HepG2 (cell line): ENCODE measurements around the gene SMYD5. TPM values are rescaled to one million over a fixed set of nuclear protein-coding genes. Genes with fewer than 3 reads are reported as not detected.
A peak's percentile ranks its signal among the peaks of the same experiment; 100 is the strongest.

Source experiments
- ATAC-seq: fragments of 200-7000 bp; cut with Tn5 transposase; 3 replicates; pipeline ENCODE4 v1.9.1; 2020; ENCODE audit warnings: mild to moderate bottlenecking, moderate library complexity
- BruUV-seq: library from RNA; stranded (reverse); fragments of 400-500 nt; replicated peaks from 2 replicates; lab custom pipeline; 2021; lab: Mats Ljungman, UMichigan
- CTCF ChIA-PET: fragments of 300-600 bp; formaldehyde crosslinking; extraction: SDS; loops from one replicate; lab custom pipeline; 2021; ENCODE audit warnings: low total read pairs, inconsistent platforms, low intra/inter-chr PET ratio; lab: Yijun Ruan, JAX
- POLR2A ChIA-PET: fragments of 350-600 bp; sonication (Branson Sonifier 250); formaldehyde crosslinking; loops from one replicate; lab custom pipeline; 2020; ENCODE audit warnings: antibody characterized with exemption, inconsistent platforms; lab: Yijun Ruan, JAX
- DNase-seq: peaks from one replicate; pipeline ENCODE4 v3.0.0-alpha.2; 2015; ENCODE audit warnings: low spot score
- FAIRE-seq: peaks from 3 replicates; lab custom pipeline; 2011; peaks lifted over from hg19 to GRCh38; lab: Jason Lieb, UNC
- H2AFZ ChIP-seq: one replicate; pipeline ENCODE4 v1.6.1; 2011; ENCODE audit warnings: low read length, inconsistent platforms
- H3K27ac ChIP-seq: fragments of 300-600 bp; 3 replicates; pipeline ENCODE4 v1.8.0; 2011; ENCODE audit warnings: mixed run types, mild to moderate bottlenecking, mixed read lengths, low read length, inconsistent platforms; ENCODE audit not compliant: insufficient read depth; ENCODE audit errors: extremely low read length
- H3K27me3 ChIP-seq, 2 experiments: fragments of 200-600 bp in 1 of 2; 2 replicates in 1 of 2; 3 replicates in 1 of 2; pipeline versions ENCODE4 v1.6.0 to v1.8.0; 2011; ENCODE audit warnings: low read length in 2 of 2, mild to moderate bottlenecking in 2 of 2, moderate library complexity in 2 of 2, inconsistent platforms in 1 of 2; ENCODE audit not compliant: insufficient read depth in 2 of 2, control insufficient read depth in 1 of 2
- H3K36me3 ChIP-seq, 2 experiments: fragments of 200-600 bp in 1 of 2; replicated peaks in 1 of 2; 2 replicates in 1 of 2; 3 replicates in 1 of 2; pipeline versions ENCODE4 v1.5.1 to v1.8.0; 2011; ENCODE audit warnings: low read length in 2 of 2, inconsistent platforms in 1 of 2; ENCODE audit not compliant: insufficient read depth in 2 of 2, control insufficient read depth in 1 of 2
- H3K4me1 ChIP-seq: 2 replicates; pipeline ENCODE4 v1.5.1; 2012; ENCODE audit warnings: low read length, inconsistent platforms; ENCODE audit not compliant: insufficient read depth
- H3K4me2 ChIP-seq: 2 replicates; pipeline ENCODE4 v1.6.0; 2011; ENCODE audit warnings: low read depth, low read length, inconsistent platforms
- H3K4me3 ChIP-seq, 3 experiments: fragments of 200-600 bp in 1 of 3; sonication (generic), shearing (Covaris generic) in 1 of 3; replicated peaks in 1 of 3; 2 replicates each; pipeline ENCODE4 v1.5.1; 2011 to 2016; ENCODE audit warnings: low read length in 3 of 3, inconsistent platforms in 2 of 3, low read depth in 2 of 3, mild to moderate bottlenecking in 2 of 3, control low read depth in 1 of 3, mixed read lengths in 1 of 3; ENCODE audit not compliant: insufficient read depth in 1 of 3
- H3K79me2 ChIP-seq: one replicate; pipeline ENCODE4 v1.6.1; 2011; ENCODE audit warnings: low read length, inconsistent platforms; ENCODE audit not compliant: insufficient read depth
- H3K9ac ChIP-seq: 2 replicates; pipeline ENCODE4 v1.6.0; 2011; ENCODE audit warnings: mild to moderate bottlenecking, low read depth, low read length, inconsistent platforms; ENCODE audit not compliant: insufficient read depth
- H3K9me3 ChIP-seq: 2 replicates; pipeline ENCODE4 v1.5.1; 2012; ENCODE audit warnings: mild to moderate bottlenecking, low read length
- H4K20me1 ChIP-seq: 2 replicates; pipeline ENCODE4 v1.6.0; 2011; ENCODE audit warnings: inconsistent platforms, mild to moderate bottlenecking, low read length, moderate library complexity; ENCODE audit not compliant: insufficient read depth
- AGO2 ChIP-seq: fragments of 200-400 bp; formaldehyde crosslinking; optimal IDR thresholded peaks from 2 replicates; pipeline ENCODE3; 2017; ENCODE audit warnings: mild to moderate bottlenecking, low read depth, low read length, moderate library complexity
- JDP2 ChIP-seq: sonication (generic); formaldehyde crosslinking; IDR thresholded peaks from 2 replicates; pipeline ENCODE4 v1.8.1; 2022; ENCODE audit warnings: missing genetic modification reagents, borderline replicate concordance
- ZC3H13 ChIP-seq: sonication (generic); formaldehyde crosslinking; IDR thresholded peaks from 2 replicates; pipeline ENCODE4 v1.8.1; 2023; ENCODE audit warnings: mild to moderate bottlenecking, missing genetic modification reagents, moderate library complexity
- ZNF552 ChIP-seq: sonication (generic); formaldehyde crosslinking; IDR thresholded peaks from 2 replicates; pipeline ENCODE4 v1.9.0; 2022; ENCODE audit warnings: missing genetic modification reagents, mild to moderate bottlenecking, borderline replicate concordance
- ZNF558 ChIP-seq: sonication (generic); formaldehyde crosslinking; IDR thresholded peaks from 2 replicates; pipeline ENCODE4 v1.9.0; 2022; ENCODE audit warnings: mild to moderate bottlenecking, missing genetic modification reagents, borderline replicate concordance
- ZNF768 ChIP-seq: sonication (generic); formaldehyde crosslinking; IDR thresholded peaks from 2 replicates; pipeline ENCODE4 v1.4.0; 2020; ENCODE audit warnings: missing genetic modification reagents
- WGBS: methylation state at CpG from one replicate; pipeline ENCODE4 v1.1.6; 2017; ENCODE audit warnings: low lambda C conversion rate; 5-methylcytosine and 5-hydroxymethylcytosine counted together
- in situ Hi-C: cut with HindIII; loops from 2 replicates; pipeline ENCODE4 v1.10.0; 2017; ENCODE audit warnings: low pct_unique_long_range_greater_than_20kb; ENCODE audit not compliant: extremely low pct_ligation_motif_present
- intact Hi-C: fragments of 100-400 bp; cut with micrococcal nuclease; formaldehyde crosslinking; loops from one replicate; pipeline ENCODE4 v1.10.0; 2022; ENCODE audit not compliant: unreplicated experiment
- polyA plus RNA-seq, 8 experiments: library from polyadenylated mRNA; depleted of rRNA in 3 of 8; stranded (reverse) in 7 of 8; unstranded in 1 of 8; fragments of >200 nt; fragmentation: Illumina TruSeq in 4 of 8; extraction: Trizol in 4 of 8; gene quantifications; 2 replicates each; pipeline versions ENCODE4 v1.2.1 to v1.2.3, GENCODE V29; 2011 to 2016; ENCODE audit warnings: low read depth in 4 of 8, missing spikeins in 1 of 8, mixed read lengths in 1 of 8; ENCODE audit not compliant: insufficient read depth in 1 of 8
- total RNA-seq, 5 experiments: library from RNA; depleted of rRNA; stranded (reverse); fragments of >200 nt; fragmentation: Illumina TruSeq; extraction: Trizol; gene quantifications; 2 replicates each; pipeline ENCODE4 v1.2.3, GENCODE V29; 2016; ENCODE audit warnings: low read depth in 1 of 5
- TF ChIP-seq, protein P1 (sequence below): sonication (generic); formaldehyde crosslinking; IDR thresholded peaks from 2 replicates; pipeline ENCODE4 v1.5.0; 2020; ENCODE audit warnings: missing genetic modification reagents, mild to moderate bottlenecking, borderline replicate concordance

Gene SMYD5
- total and polyA plus RNA-seq, 2 of the 13 experiments (the other 11 are each of a cell fraction or from before 2014, with no cell fraction given), result 55.8 to 70.4 TPM

DNA sequence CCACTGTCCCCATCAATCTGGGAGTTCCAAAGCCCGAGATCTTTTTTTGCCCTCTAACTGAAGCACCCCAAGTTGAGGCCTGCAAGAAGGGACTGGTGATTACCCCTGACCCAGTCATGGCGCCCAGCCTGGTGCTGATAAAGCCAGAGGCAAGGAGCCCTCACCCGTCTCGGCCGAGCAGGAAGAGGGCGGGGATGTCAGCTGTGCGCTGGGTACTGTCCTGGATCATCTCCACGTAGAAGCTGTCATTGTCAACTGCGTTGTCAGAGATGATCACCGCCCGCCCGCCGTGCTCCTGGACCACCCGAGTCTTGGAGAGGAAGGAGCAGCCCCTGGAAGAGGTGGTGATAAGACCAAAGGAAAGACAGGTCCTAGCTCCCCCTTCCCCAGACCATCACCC is 14.6 kb downstream of the SMYD5 start:
- no peaks in the 10 kb centered on the region; a peak in 1 of 5 replicates for H3K27me3 ChIP-seq
- FAIRE-seq, result no peak
- peaks cover 22 to 51% of the 10 kb centered on the region in 2 experiments for H3K36me3 ChIP-seq
- ATAC-seq, result no peak
- H3K4me2 ChIP-seq, result no peak overlapping the region
- no peak for DNase-seq
- H3K4me3 ChIP-seq, result no peak overlapping the region
- CTCF ChIA-PET, result no interaction called here
- POLR2A ChIA-PET, result interaction anchor here (0.7 to 2.5 kb wide), 4 partner anchors 10 to 16 kb away, joined by 3 to 10 read pairs (median 6); no protein-coding TSS in a partner anchor
- BruUV-seq, result TSS peak; percentile 9
- in situ Hi-C loops (no loop called here), intact Hi-C loops (no loop called here)
- no peaks in the 10 kb centered on the region for H3K9me3 ChIP-seq
- no peak overlapping the region for H2AFZ ChIP-seq
- WGBS, result 98% methylated on average over 14 of the region's 14 CpGs
- H3K27ac ChIP-seq, result no peak overlapping the region
- H4K20me1 ChIP-seq, result no peaks in the 10 kb centered on the region
- H3K4me1 ChIP-seq, result peaks cover 7% of the 10 kb centered on the region
- peaks cover 3% of the 10 kb centered on the region for H3K79me2 ChIP-seq
- no peak overlapping the region for H3K9ac ChIP-seq
- TF ChIP-seq ZC3H13 (CRISPR knock-in tag) (0 out of 2 replicates have a peak, but pooled peaks have one; percentile 29), AGO2 (peak; percentile 76), ZNF768 (0 out of 2 replicates have a peak, but pooled peaks have one; percentile 9), ZNF552 (CRISPR knock-in tag) (no peak), JDP2 (CRISPR knock-in tag) (no peak), ZNF558 (CRISPR knock-in tag) (no peak)
- TF ChIP-seq, protein P1, sequence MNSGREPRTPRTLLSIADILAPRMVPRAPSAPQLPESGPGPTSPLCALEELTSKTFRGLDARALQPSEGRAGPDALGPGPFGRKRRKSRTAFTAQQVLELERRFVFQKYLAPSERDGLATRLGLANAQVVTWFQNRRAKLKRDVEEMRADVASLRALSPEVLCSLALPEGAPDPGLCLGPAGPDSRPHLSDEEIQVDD, result 0 out of 2 replicates have a peak, but pooled peaks have one; percentile 35
